Body of pancreas (tissue), 4 donors: ENCODE measurements around the gene PFDN2. TPM values are rescaled to one million over a fixed set of nuclear protein-coding genes. Genes with fewer than 3 reads are reported as not detected.
"Not testable (repeated sequence)": the region's sequence is repeated elsewhere in the genome, so short reads cannot be mapped to it uniquely, and the experiment has no call there.

Source experiments
- ATAC-seq: fragments of 150-250 bp; one replicate; pipeline ENCODE4 v1.9.1; 2016
- DNase-seq, 4 donors: peaks; one replicate each; pipeline ENCODE4 v3.0.0-alpha.2; 2019
- H3K27ac ChIP-seq, 4 donors: fragments of 200-600 bp; sonication (generic); 1 replicate in 3 of 4; 2 replicates in 1 of 4; pipeline versions ENCODE4 v1.5.1 to v1.6.1; 2016 to 2019; ENCODE audit warnings: mild to moderate bottlenecking in 1 of 4, mixed read lengths in 1 of 4, moderate library complexity in 1 of 4
- H3K27me3 ChIP-seq, 2 donors: fragments of 200-600 bp; sonication (generic); one replicate each; pipeline ENCODE4 v1.6.0; 2016; ENCODE audit warnings: mild to moderate bottlenecking in 1 of 2
- H3K36me3 ChIP-seq, 2 donors: fragments of 200-600 bp; sonication (generic); replicated peaks in 1 of 2; 2 replicates each; pipeline ENCODE4 v1.5.1; 2016; ENCODE audit warnings: low read depth in 2 of 2; ENCODE audit not compliant: insufficient read depth in 1 of 2
- H3K4me1 ChIP-seq: fragments of 200-600 bp; sonication (generic); one replicate; pipeline ENCODE4 v1.6.0; 2016
- H3K4me3 ChIP-seq, 2 donors: fragments of 200-600 bp; sonication (generic); 1 replicate in 1 of 2; 2 replicates in 1 of 2; pipeline ENCODE4 v1.5.1; 2016 to 2019
- H3K9me3 ChIP-seq, 3 donors: fragments of 200-600 bp; sonication (generic); 1 replicate in 2 of 3; 2 replicates in 1 of 3; pipeline ENCODE4 v1.5.1; 2016
- POLR2A ChIP-seq, 3 donors: fragments of 450-650 bp; IDR thresholded peaks; one replicate each; pipeline ENCODE4 v1.6.1; 2016; ENCODE audit warnings: antibody characterized with exemption in 3 of 3, mild to moderate bottlenecking in 2 of 3
- WGBS, 2 donors: methylation state at CpG; one replicate each; pipeline ENCODE4 v1.1.5; 2017; 5-methylcytosine and 5-hydroxymethylcytosine counted together
- intact Hi-C: fragments of 100-400 bp; cut with DNase I; formaldehyde crosslinking; loops from one replicate; pipeline ENCODE4 v1.15.1; 2023
- total RNA-seq, 2 donors: library from RNA; depleted of rRNA; stranded (reverse); fragments of >200 nt; gene quantifications; one replicate each; pipeline ENCODE4 v1.1.0, GENCODE V29; 2016
- TF ChIP-seq, protein P1 (sequence below), 7 experiments: fragments of 450-650 bp in 4 of 7; fragments of 200-600 bp in 3 of 7; sonication (generic) in 3 of 7; IDR thresholded peaks; one replicate each; pipeline ENCODE4 v1.5.1; 2016 to 2019; ENCODE audit warnings: antibody characterized with exemption in 7 of 7

PFDN2 gene
- total RNA-seq, 2 donors from 2014 or later = 29.6 to 54.7 TPM

DNA sequence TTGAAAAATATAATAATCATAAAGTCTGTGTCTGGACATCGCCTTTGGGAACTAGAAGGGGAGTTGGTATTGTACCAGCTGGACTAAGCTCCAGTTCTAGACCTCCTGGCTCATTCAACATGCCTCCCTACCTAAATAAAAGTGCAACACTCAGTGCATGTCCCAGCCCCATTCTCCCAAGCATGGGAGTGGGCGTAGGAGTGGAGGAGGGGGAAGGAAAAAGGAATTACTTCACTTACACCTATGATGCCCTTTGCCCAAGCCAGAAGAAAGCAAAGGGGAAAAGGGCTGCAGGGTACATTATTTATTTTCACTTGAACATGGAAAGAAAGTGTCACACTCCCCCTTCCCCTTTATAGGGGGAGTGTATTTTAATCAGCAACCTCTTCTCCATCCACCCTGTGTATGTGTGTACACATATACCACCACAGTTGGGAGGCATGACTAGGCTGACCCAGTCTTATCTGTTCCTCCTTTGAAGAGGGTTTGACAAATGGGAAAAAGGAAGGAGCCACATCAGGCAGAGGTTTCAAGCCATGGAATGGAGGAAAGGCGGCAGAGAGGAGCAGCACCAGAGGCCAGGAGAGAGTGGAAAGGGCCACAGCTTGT lies 3.3 kb upstream of the PFDN2 start:
- DNase-seq = no peak
- TF ChIP-seq, protein P1, sequence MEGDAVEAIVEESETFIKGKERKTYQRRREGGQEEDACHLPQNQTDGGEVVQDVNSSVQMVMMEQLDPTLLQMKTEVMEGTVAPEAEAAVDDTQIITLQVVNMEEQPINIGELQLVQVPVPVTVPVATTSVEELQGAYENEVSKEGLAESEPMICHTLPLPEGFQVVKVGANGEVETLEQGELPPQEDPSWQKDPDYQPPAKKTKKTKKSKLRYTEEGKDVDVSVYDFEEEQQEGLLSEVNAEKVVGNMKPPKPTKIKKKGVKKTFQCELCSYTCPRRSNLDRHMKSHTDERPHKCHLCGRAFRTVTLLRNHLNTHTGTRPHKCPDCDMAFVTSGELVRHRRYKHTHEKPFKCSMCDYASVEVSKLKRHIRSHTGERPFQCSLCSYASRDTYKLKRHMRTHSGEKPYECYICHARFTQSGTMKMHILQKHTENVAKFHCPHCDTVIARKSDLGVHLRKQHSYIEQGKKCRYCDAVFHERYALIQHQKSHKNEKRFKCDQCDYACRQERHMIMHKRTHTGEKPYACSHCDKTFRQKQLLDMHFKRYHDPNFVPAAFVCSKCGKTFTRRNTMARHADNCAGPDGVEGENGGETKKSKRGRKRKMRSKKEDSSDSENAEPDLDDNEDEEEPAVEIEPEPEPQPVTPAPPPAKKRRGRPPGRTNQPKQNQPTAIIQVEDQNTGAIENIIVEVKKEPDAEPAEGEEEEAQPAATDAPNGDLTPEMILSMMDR (IDR thresholded peaks at IDR 0.05) = no peak
- TF ChIP-seq POLR2A (IDR thresholded peaks at IDR 0.05) = no peak
- no peak for ATAC-seq
- Histone ChIP-seq H3K36me3 (peaks cover 4 to 27% of the 10 kb centered on the region in 2 donors), H3K27ac (peak overlapping the region in 2 of 4 donors; percentile 89 to 96), H3K4me1 (peaks cover 43% of the 10 kb centered on the region), H3K4me3 (no peak overlapping the region), H3K9me3 (no peaks in the 10 kb centered on the region), H3K27me3 (no peaks in the 10 kb centered on the region)
- intact Hi-C loops = no loop called here
- WGBS, 2 donors = 92 to 93% methylated on average over 3 of the region's 3 CpGs

DNA sequence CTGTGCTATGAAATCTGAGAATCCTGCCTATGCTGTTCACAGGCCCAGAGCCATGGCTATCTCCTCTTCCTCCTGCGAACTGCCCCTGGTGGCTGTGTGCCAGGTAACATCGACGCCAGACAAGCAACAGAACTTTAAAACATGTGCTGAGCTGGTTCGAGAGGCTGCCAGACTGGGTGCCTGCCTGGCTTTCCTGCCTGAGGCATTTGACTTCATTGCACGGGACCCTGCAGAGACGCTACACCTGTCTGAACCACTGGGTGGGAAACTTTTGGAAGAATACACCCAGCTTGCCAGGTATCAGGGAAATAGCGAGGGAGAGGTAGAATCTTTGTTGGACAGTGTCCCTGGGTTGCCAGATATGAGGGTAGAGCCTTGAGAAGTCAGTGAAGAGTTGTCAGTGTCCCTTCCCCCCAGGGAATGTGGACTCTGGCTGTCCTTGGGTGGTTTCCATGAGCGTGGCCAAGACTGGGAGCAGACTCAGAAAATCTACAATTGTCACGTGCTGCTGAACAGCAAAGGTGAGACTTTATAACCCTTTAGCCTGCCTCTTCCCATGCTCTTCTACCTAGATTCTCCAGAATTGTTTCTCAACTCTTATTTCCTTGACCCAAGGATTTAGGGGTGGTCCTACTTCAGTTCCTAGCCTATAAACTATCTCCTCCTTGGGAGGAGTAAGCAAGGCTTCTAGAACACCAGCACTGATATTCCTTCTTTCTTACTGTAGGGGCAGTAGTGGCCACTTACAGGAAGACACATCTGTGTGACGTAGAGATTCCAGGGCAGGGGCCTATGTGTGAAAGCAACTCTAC lies 1.5 kb upstream of the PFDN2 start:
- Histone ChIP-seq H3K9me3 (no peaks in the 10 kb centered on the region), H3K27ac (peak overlapping the region; percentile 82 to 96 (median 90)), H3K27me3 (no peaks in the 10 kb centered on the region), H3K4me3 (no peak overlapping the region), H3K4me1 (peaks cover 61% of the 10 kb centered on the region), H3K36me3 (peaks cover 4 to 22% of the 10 kb centered on the region in 2 donors)
- DNase-seq = peak; percentile 61 to 81 (median 72)
- intact Hi-C loops = no loop called here
- WGBS, 2 donors = 9 to 18% methylated on average over 9 to 10 of the region's 10 CpGs
- TF ChIP-seq, protein P1 (IDR thresholded peaks at IDR 0.05) = peak in 6 of 7 experiments; percentile 7 to 59 (median 52)
- TF ChIP-seq POLR2A (IDR thresholded peaks at IDR 0.05) = no peak
- ATAC-seq = peak; percentile 68

DNA sequence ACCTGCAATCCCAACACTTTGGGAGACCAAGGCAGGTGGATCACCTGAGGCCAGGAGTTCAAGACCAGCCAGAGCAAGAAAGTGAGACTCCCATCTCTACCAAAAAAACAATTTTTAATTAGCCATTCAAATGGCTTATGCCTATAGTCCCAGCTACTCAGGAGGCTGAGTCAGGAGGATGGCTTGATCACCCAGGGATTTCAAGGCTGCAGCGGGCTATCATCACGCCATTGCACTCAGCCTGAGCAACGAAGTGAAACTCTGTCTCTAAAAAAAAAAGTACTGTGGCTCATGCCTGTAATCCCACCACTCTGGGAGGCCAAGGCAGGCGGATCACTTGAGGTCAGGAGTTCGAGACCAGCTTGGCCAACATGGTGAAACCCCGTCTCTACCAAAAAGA lies 1.9 kb downstream of the PFDN2 start:
- H3K9me3 ChIP-seq, intact Hi-C loops, H3K4me3 ChIP-seq, H3K27ac ChIP-seq, H3K27me3 ChIP-seq, ATAC-seq, DNase-seq, H3K36me3 ChIP-seq: not testable (repeated sequence)
- peaks cover 76% of the 10 kb centered on the region for H3K4me1 ChIP-seq
- 87 to 94% methylated on average over 6 of the region's 6 CpGs for WGBS, 2 donors

DNA sequence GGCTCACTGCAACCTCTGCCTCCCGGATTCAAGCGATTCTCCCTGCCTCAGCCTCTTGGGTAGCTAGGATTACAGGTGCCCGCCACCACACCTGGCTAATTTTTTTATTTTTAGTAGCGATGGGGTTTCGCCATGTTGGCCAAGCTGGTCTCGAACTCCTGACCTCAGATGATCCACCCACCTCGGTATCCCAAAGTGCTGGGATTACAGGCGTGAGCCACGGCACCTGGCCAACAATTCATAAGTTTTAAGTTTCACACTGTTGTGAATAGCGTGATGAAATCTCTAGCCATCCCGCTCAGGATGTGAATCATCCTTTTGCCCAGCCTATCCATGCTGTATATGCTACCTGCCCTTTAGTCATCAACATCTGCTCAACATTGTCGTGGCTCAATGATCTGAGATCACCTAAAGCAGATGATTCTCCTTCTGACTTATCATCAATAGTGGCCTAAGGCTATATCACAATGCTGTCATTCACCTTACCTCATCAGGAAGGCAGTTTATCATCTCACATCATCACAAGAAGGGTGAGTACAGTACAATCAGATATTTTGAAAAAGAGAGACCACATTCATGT lies 2.6 kb downstream of the PFDN2 start:
- Histone ChIP-seq H3K27ac (no peak overlapping the region), H3K4me1 (peaks cover 68% of the 10 kb centered on the region), H3K9me3 (no peaks in the 10 kb centered on the region), H3K36me3 (no peaks in the 10 kb centered on the region), H3K4me3 (no peak overlapping the region), H3K27me3 (no peaks in the 10 kb centered on the region)
- WGBS, 2 donors = 83 to 88% methylated on average over 12 of the region's 12 CpGs
- DNase-seq (no peak), ATAC-seq (no peak)
- intact Hi-C loops = no loop called here
- no peak for TF ChIP-seq POLR2A (IDR thresholded peaks at IDR 0.05)
- TF ChIP-seq, protein P1 (IDR thresholded peaks at IDR 0.05) = no peak

DNA sequence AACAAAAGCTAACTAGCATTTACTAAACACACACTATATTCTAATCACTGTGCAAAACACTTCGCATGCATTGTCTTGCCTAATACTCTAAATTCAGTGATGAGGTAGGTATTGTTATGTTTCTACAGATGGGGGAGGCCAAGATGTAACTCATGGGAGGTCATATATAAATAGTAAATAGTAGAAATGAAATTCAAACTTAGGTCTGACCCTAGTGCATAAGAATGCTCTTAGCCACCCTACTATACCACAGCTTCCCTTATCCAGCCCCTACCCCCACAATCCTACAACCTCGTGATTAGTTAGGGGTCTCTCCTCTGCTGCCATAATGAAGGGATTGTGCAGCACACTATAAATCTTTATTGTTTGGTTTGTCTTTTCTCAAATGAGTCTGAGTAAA lies 3.3 kb downstream of the PFDN2 start:
- DNase-seq = no peak
- H3K4me1 ChIP-seq = peaks cover 61% of the 10 kb centered on the region
- no peaks in the 10 kb centered on the region for H3K36me3 ChIP-seq
- no peaks in the 10 kb centered on the region for H3K27me3 ChIP-seq
- TF ChIP-seq POLR2A (IDR thresholded peaks at IDR 0.05) = no peak
- TF ChIP-seq, protein P1 (IDR thresholded peaks at IDR 0.05) = no peak
- intact Hi-C loops = no loop called here
- no peak for ATAC-seq
- H3K9me3 ChIP-seq = no peaks in the 10 kb centered on the region
- H3K27ac ChIP-seq = no peak overlapping the region
- 76 to 82% methylated on average over 2 of the region's 2 CpGs for WGBS, 2 donors
- no peak overlapping the region for H3K4me3 ChIP-seq
